ENCODE results near the gene RBFA. TPM values are rescaled to one million over a fixed set of nuclear protein-coding genes. Genes with fewer than 3 reads are reported as not detected.
A peak's percentile ranks its signal among the peaks of the same experiment; 100 is the strongest.

RBFA gene
- total RNA-seq, 1 experiment from 2014 or later: 25.1 TPM

- intact Hi-C loops (cut with micrococcal nuclease; ENCODE audit: unreplicated experiment): loop anchor here (1.0 to 2.0 kb wide), 3 partner anchors 45 to 86 kb away; partner anchors contain the start of genes ADNP2 and TXNL4A
- Histone ChIP-seq H3K9me2 (ENCODE audit: insufficient read depth) (no peaks in the 10 kb centered on the region), H3K79me2 (ENCODE audit: low read depth) (peaks cover 28% of the 10 kb centered on the region), H3K4me3 (peak overlapping the region; percentile 75), H3K27ac (peak overlapping the region; percentile 68), H4K20me1 (ENCODE audit: insufficient read depth) (no peaks in the 10 kb centered on the region), H3K9me3 (ENCODE audit: insufficient read depth, low read depth) (no peaks in the 10 kb centered on the region), H3F3A (ENCODE audit: insufficient read depth, low read depth) (no peaks in the 10 kb centered on the region), H3K4me1 (replicated peaks; ENCODE audit: insufficient read depth) (peaks cover 20% of the 10 kb centered on the region), H3K27me3 (ENCODE audit: insufficient read depth, low read depth) (no peaks in the 10 kb centered on the region), H2AFZ (peak overlapping the region; percentile 84), H3K4me2 (peak overlapping the region; percentile 88), H3K36me3 (ENCODE audit: low read depth) (no peaks in the 10 kb centered on the region)
- CTCF ChIA-PET: no interaction called here
- DNase-seq: no peak
- TF ChIP-seq CTCF (conservative IDR thresholded peaks at IDR 0.05) (no peak), EZH2 (IDR thresholded peaks at IDR 0.05; ENCODE audit: low read depth) (no peak)
- POLR2A ChIA-PET (ENCODE audit: unreplicated experiment): interaction anchor here (0.5 to 1.1 kb wide), 4 partner anchors 44 to 186 kb away, joined by 4 to 7 read pairs (median 4); partner anchors contain the start of gene ADNP2
- BruUV-seq (replicated peaks): TSS peak; percentile 64
Measured at GRCh38 chr18:80033181-80034067, 810 bp upstream of the RBFA start.

GRCh38 chr18:80034852-80035406 is 695 bp downstream of the RBFA start:
- peak overlapping the region; percentile 82 for H2AFZ ChIP-seq
- H3K9me2 ChIP-seq (ENCODE audit: insufficient read depth): no peaks in the 10 kb centered on the region
- peak overlapping the region; percentile 84 for H3K4me3 ChIP-seq
- 0 out of 2 replicates have a peak, but pooled peaks cover 6% of the 10 kb centered on the region for H3K36me3 ChIP-seq (ENCODE audit: low read depth)
- H3K4me1 ChIP-seq (replicated peaks; ENCODE audit: insufficient read depth): peaks cover 20% of the 10 kb centered on the region
- H3K4me2 ChIP-seq: peak overlapping the region; percentile 90
- DNase-seq: no peak
- BruUV-seq (replicated peaks): TSS peak; percentile 46
- no peaks in the 10 kb centered on the region for H4K20me1 ChIP-seq (ENCODE audit: insufficient read depth)
- intact Hi-C loops (cut with micrococcal nuclease; ENCODE audit: unreplicated experiment): loop anchor here (1.0 to 2.0 kb wide), 2 partner anchors 46 to 74 kb away; partner anchors contain the start of genes ADNP2 and TXNL4A
- no peaks in the 10 kb centered on the region for H3K27me3 ChIP-seq (ENCODE audit: insufficient read depth, low read depth)
- TF ChIP-seq CTCF (conservative IDR thresholded peaks at IDR 0.05): no peak
- no peak for TF ChIP-seq EZH2 (IDR thresholded peaks at IDR 0.05; ENCODE audit: low read depth)
- H3F3A ChIP-seq (ENCODE audit: insufficient read depth, low read depth): no peaks in the 10 kb centered on the region
- H3K9me3 ChIP-seq (ENCODE audit: insufficient read depth, low read depth): no peaks in the 10 kb centered on the region
- peak overlapping the region; percentile 43 for H3K27ac ChIP-seq
- ChIA-PET POLR2A (ENCODE audit: unreplicated experiment) (interaction anchor here (0.5 to 1.1 kb wide), 3 partner anchors 45 to 94 kb away, joined by 3 to 5 read pairs (median 4); no protein-coding TSS in a partner anchor), CTCF (no interaction called here)
- peaks cover 28% of the 10 kb centered on the region for H3K79me2 ChIP-seq (ENCODE audit: low read depth)

GRCh38 chr18:80035997-80036396 is 1.8 kb downstream of the RBFA start:
- ChIA-PET POLR2A (ENCODE audit: unreplicated experiment) (no interaction called here), CTCF (no interaction called here)
- H3K9me3 ChIP-seq (ENCODE audit: insufficient read depth, low read depth): no peaks in the 10 kb centered on the region
- H4K20me1 ChIP-seq (ENCODE audit: insufficient read depth): no peaks in the 10 kb centered on the region
- no peaks in the 10 kb centered on the region for H3K9me2 ChIP-seq (ENCODE audit: insufficient read depth)
- H3K4me2 ChIP-seq: peak overlapping the region; percentile 90
- no TSS peak for BruUV-seq (replicated peaks)
- H3K4me1 ChIP-seq (replicated peaks; ENCODE audit: insufficient read depth): peaks cover 20% of the 10 kb centered on the region
- 0 out of 2 replicates have a peak, but pooled peaks cover 6% of the 10 kb centered on the region for H3K36me3 ChIP-seq (ENCODE audit: low read depth)
- H3K27ac ChIP-seq: no peak overlapping the region
- H2AFZ ChIP-seq: no peak overlapping the region
- DNase-seq: no peak
- H3K4me3 ChIP-seq: peak overlapping the region; percentile 84; the same call in 1 of the 2 replicates
- H3K27me3 ChIP-seq (ENCODE audit: insufficient read depth, low read depth): no peaks in the 10 kb centered on the region
- TF ChIP-seq CTCF (conservative IDR thresholded peaks at IDR 0.05) (no peak), EZH2 (IDR thresholded peaks at IDR 0.05; ENCODE audit: low read depth) (no peak)
- no peaks in the 10 kb centered on the region for H3F3A ChIP-seq (ENCODE audit: insufficient read depth, low read depth)
- intact Hi-C loops (cut with micrococcal nuclease; ENCODE audit: unreplicated experiment): loop anchor here (2.0 kb wide), 1 partner anchor 47 kb away; the partner anchor contains the start of gene TXNL4A
- H3K79me2 ChIP-seq (ENCODE audit: low read depth): peaks cover 28% of the 10 kb centered on the region
